ENCODE results near the gene RAB6B.
"Not testable (repeated sequence)": the region's sequence is repeated elsewhere in the genome, so short reads cannot be mapped to it uniquely, and the experiment has no call there.

The RAB6B gene

DNA sequence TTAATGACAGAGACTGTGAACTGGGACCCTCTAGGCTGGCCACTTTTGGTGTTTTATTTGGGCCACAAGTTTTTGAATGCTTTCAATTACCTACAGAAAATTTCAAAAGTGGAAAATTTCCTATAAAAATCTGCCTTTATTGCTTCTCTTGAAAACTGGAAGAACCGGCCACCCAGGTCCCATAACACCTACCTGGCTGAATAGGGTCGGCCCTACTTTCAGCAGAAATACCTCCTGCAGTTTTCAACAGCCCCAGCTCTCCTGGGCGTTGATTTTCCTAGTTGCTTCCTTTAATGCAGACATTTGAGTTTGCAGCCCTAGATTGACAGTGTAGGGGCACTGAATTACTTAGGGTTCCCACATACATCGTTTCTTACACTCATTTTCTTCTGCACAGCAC lies 90.8 kb downstream of the RAB6B start:
- no peak for DNase-seq

DNA sequence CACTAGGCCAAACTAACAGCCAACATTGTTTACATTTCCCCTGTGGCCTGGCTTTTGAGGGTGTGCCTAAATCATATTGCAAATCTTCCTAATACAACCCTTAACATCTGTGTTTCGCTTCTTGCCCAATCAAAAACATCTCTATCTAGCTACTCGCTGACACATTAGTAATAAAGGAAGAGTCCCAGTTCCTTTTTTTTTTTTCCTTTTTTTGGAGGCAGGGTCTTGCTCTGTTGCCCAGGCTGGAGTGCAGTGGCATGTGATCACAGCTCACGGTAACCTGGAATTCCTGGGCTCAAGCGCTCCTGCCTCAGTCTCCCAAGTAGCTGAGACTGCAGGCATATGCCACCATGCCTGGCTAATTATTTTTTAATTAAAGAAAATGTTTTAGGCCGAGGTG lies 92.2 kb downstream of the RAB6B start:
- DNase-seq: no peak

DNA sequence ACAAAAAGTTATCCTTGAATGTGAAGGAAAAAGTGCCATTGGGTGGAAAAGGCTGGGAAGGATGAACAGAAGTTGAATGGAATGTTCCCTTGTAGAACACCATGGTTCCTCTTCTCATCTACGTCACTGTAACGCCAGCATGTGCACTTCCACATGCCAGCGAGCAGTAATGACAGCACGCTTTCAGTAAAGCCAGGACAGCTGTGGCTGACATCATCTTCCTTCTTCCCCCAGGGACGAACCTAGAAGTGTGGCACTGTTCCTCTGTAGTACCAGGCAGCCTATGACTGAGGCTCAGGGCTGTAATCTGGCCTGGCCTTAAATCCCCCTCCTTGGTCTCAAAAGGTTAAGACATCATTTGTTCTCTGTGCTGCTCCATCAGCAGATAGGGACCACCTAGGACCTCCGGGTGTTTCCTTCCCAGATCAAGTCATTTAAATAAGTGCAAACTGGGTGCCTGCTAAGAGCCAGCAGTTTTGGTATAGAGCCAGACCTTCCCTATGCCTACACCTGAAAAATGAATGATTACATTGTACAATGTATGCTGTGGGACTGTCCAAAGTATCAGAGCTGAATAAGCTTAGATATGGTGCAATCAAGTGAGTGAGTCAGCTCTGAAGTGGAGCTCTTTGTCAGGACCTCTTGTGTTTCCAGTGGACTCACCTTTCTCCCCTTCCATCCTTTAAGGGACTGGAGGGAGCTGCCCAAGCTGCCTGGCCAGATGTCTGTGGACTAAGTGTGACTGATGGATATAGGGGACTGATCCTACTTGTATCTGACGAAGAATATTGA lies 95.7 kb downstream of the RAB6B start:
- peak; percentile 39 for DNase-seq

DNA sequence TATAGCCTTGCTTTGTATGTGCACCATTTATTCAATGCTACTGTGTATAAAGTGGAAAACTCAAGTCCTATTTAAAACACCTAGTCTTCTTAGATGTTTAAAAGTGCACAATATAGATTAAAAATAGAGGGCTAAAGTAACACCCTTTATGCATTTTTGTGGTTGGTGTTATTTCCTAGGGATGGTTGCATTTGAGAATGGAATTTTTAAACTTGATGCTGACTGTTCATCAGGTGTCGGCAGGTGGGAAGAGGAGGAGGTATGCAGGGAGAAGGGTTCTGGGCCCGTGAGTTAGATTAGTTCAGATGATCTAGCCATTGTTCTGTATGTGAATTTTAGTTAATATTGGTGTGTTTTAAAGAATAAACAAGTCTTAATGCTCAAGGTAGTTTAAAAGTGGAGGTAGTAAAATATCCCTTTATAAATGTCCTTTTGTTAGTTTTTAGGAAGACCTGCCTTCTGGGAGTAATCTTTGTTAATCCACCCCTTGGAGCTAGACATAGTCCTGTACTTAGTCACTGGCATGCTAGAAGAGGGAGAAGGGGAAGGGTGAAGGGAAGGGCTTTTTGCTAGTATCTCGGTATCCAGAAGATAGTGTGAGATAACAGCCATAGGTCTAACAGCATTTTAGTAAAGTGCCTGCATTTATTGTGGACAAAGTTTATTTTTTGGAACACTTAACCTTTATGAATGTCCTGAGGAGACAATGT lies 98.1 kb downstream of the RAB6B start:
- no peak for DNase-seq

DNA sequence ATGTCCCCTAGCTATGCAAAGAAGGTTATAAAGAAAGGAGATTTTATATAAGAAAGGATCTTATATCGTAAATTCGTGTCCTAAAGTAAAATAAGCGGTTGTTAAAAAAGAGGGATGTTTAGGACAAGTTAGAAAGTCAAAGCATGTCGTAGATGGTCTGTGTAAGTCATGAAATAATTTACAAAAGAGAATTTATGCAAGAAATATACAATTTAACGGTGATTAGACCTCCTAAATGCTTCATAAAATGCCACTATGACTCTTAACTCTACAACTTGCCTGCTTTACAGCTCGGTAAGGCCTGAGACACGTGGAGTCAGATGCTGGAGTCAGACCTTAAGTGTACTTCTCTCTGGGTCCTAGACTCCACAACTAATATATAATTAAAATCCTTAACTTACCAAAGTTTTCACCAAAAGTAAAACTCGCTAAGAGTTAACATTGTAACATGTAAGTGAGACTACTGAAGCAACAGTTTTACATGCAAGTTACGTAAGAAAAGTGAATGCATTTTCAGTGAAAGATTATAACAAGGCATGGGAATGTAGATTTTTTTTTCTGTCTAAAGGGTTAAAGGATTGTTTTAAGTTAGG lies 103.4 kb downstream of the RAB6B start:
- DNase-seq: peak; percentile 33

DNA sequence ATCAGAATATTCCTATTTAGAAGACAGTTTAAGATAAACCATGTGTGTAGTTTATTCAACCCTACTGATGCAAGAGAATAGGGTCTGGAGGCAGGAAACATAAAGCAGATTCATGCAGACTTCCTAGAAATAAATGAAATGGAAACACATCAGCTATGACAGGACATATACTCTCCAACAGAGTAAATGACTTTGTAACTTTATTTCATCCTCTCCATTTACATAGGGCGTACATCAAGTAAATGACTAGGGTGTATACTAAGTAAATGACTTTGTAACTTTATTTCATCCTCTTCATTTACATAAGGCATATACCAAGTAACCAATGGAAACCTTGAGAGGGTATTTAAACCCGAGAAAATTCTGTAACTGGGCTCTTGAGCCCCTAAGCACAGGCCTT lies 107.7 kb downstream of the RAB6B start:
- no peak for DNase-seq

DNA sequence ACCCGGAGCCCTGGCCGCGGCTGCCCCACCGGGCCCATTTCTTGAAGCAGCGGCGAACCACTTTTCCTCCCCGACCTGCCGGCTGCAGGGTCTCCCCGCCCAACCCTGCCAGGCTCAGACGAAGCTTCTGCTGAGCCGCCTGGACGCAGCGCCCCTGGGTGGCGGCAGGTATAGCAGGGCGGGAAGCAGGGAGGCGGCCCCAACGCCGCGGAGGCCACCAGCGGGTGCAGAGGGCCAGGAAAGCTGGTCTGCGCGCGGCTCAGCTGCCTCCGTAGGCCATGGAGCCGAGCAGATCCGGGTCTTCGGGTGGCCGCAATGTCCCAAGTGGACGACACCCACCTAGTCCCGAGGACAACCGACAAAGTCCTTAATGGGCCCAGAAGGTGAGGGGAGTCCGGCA lies 111.9 kb downstream of the RAB6B start:
- no peak for DNase-seq

DNA sequence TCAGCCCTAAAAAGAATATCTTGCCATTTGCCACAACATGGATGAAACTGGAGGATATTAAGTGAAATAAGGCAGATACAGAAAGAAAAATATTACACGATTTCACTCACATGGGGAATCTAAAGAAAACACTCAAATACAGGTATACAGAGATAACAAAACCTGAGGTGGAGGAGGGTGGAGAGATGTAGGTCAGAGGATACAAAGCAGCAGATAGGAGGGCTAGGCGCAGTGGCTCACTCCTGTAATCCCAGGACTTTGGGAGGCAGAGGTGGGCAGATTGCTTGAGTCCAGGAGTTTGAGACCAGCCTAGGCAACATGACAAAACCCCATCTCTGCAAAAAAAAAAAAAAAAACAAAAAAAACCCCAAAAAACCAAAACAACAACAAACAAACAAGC lies 113.2 kb downstream of the RAB6B start:
- DNase-seq: no peak

DNA sequence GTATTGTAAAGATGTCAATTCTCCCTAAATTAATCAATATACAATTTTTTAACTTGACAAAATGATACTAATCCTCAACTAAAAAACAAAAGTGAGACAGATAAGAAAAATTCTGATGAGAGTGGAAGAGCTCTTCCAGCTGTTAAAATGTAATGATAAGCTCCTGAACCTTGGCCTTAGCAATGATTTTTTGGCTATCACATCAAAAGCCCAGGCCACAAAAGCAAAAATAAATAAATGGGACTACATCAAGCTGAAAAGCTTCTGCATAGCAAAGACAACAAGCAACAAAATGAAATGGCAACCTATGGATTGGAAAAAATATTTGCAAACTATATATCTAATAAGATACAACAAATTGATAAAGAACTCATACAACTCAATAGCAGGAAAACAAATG lies 114.1 kb downstream of the RAB6B start:
- no peak for DNase-seq

DNA sequence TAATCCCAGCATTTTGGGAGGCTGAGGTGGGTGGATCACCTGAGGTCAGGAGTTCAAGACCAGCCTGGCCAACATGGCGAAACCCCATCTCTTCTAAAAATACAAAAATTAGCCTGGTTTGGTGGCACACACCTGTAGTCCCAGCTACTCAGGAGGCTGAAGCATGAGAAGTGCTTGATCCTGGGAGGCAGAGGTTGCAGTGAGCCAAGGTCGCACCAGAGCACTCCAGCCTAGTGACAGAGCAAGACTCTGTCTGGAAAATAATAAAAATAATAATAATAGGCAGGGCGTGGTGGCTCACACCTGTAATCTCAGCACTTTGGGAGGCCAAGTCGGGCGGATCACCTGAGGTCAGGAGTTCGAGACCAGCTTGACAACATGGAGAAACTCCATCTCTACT lies 114.9 kb downstream of the RAB6B start:
- not testable (repeated sequence) for DNase-seq

DNA sequence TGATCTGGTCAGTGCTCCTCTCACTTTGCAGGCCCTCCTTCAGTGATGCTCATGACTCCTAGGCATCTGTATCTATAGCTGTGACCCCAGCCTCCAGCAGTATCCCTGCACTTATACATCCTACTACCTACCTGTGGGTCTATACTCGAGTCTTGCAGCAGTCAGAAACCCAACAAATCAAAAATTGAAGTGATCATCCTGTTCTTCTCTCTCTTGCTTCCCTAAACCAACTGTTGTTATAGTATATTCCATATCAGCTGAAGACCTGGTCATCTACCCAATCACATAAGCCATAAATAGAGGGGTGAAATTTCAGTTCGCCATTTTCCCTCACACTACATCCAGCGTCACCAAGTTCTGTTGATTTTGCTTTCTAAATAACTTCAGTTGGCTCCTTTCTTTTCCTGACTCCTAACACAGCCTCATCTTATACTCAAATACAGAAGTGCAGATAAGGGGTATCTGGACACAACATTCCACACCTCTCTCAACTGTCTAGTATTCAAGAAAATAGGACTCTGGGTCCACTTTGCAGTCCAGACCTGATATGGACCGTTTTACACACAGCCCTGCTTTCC lies 116.0 kb downstream of the RAB6B start:
- DNase-seq: no peak

DNA sequence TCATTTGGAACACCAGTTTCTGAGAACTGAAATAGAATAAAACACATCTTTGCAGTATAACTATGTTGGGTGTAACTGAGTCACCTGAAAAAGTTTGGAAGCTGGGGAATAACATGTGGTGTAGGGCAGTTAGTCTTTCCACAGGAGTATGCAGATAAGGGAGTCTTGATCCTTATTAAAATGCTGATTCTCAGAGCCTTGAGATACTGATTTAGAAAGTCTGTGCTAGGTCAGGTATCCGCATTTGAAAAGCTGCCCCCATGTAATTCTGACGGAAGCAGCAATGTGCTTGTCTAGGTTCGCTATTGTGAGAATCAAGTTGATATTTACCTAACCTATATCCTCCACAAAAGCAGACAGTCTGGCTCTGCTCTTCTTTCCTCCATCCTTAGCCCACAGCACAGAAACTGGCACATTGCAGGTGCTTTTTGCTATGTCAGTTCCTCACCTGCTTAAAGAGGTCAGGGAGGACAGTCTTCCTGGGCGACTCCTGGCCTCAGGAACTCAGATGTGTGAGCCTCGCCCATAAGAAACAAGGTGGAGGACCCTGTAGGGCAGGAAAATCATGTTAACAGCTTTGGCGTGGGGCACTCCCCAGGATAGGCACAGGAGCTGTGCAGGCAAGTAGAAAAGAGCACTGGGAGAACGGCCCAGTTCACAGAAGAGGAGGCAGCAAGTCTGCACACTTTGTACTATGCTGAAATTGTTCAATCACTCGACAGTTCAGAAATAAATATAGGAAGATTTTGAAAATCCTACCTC lies 117.7 kb downstream of the RAB6B start:
- no peak for DNase-seq

DNA sequence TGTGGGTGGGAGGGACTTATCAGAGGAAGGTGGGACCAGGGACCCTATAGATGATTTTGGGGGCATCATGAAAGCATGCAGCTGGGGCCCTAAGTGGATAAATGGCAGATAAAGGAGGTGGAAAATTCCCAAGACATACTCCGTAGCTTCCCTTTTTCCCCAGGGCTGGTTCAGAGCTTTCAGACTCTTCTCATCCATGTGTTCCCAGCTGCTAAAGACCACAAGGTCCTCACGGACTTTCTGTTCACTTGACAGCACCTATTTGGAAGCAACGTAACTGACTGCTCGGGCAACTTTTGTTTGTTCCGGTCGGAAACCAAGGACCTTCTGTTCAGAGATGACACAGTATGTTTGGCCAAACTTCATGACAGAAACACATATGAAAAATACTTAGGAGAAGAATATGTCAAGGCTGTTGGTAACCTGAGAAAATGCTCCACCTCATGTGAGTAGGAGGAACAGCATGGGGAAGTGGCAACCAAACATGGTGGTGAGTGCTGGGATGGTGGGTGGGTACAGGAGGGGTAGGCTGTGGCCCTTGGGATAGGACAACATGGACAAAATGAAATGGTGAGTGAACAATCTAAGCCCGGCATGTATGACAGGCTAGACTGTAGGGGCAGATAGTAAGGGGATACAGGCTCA lies 118.8 kb downstream of the RAB6B start:
- DNase-seq: no peak

DNA sequence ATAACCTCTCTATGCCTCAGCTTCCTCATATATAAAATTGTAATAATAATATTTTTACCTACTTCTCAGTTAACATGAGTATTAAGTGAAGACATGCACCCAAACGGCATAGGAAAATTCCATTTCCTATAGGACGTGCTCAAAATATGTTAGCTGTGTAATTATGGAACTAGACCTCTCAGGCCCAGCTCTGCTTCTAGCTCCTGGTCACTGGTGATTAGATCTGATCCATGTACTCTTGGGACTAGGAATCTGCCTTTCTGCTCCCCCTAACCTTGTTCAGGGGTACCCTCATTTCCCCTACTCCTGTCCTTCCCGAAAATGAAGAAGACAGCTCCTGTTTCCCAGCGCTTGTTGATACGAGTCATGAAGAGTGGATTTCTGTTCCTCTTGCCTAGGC lies 119.8 kb downstream of the RAB6B start:
- DNase-seq: no peak

DNA sequence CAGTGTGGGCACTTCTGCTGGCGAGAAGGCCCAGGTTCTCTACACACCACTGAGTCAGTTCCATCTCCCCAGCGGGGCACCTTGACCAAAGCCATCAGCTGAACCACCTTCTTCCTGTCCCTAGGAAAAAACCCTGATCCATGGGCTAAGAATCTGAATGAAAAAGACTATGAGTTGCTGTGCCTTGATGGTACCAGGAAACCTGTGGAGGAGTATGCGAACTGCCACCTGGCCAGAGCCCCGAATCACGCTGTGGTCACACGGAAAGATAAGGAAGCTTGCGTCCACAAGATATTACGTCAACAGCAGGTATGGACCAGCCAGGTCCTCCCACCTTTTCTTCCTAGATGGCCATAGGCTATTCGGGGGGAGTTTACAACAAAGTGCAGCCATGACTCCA lies 120.4 kb downstream of the RAB6B start:
- DNase-seq: no peak
